ENCODE results near the gene MAVS.

MAVS gene

GRCh38 chr20:3914446-3914845 lies 67.8 kb downstream of the MAVS start:
- H3K4me1 Mint-ChIP-seq (ENCODE audit: low read depth) = peaks cover 52% of the 10 kb centered on the region
- peak overlapping the region; percentile 71 for H3K27ac Mint-ChIP-seq
- H3K36me3 Mint-ChIP-seq (ENCODE audit: low read depth) = peaks cover 94% of the 10 kb centered on the region
- DNase-seq = no peak
- no peaks in the 10 kb centered on the region for H3K27me3 Mint-ChIP-seq
- H3K9me3 Mint-ChIP-seq = no peaks in the 10 kb centered on the region
- no peak overlapping the region for H3K4me3 Mint-ChIP-seq

DNA sequence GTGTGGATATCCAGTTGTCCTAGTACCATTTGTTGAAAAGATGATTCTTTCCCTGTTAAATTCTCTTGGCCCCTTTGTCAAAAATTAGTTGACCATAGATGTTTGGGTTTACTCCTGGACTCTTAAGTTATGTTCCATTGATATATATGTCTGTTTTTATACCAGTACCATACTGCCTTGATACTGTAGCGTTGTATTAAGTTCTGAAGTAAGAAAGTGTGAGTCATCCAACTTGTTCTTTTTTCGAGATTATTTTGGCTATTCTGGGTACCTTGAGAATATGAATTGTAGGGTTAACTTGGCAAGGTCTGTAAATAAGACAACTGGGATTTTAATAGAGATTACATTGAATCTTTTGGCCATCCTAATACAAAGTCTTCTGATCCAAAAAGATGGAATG lies 69.1 kb downstream of the MAVS start:
- no peak for DNase-seq
- Mint-ChIP-seq H3K4me3 (no peak overlapping the region), H3K36me3 (ENCODE audit: low read depth) (peaks cover 93% of the 10 kb centered on the region), H3K27ac (peak overlapping the region; percentile 66), H3K4me1 (ENCODE audit: low read depth) (peaks cover 44% of the 10 kb centered on the region), H3K9me3 (no peaks in the 10 kb centered on the region), H3K27me3 (no peaks in the 10 kb centered on the region)

- Mint-ChIP-seq H3K36me3 (ENCODE audit: low read depth) (peaks cover 91% of the 10 kb centered on the region), H3K27me3 (no peaks in the 10 kb centered on the region), H3K27ac (peak overlapping the region; percentile 75), H3K4me3 (no peak overlapping the region), H3K4me1 (ENCODE audit: low read depth) (peaks cover 42% of the 10 kb centered on the region), H3K9me3 (no peaks in the 10 kb centered on the region)
- DNase-seq = no peak
Observed at GRCh38 chr20:3916364-3916763, 69.7 kb downstream of the MAVS start.

DNA sequence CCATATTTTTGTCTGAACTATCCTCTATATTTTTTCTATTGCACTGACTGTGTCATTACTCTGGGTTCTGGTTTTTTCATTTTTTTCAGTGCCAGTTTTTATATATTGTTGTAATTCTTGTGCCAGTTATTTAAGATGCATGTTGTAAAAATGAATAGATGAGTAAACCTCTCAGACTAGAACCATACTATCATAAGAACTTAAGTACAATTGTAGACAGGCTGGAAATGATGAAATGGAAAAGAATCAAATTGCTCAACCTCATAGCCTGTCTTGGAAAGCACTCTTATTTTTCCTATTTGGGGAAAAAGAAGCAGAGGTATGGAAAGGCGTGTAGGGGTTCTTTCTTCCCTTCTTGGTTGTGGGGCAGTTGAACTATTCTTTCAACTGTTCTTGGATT lies 72.7 kb downstream of the MAVS start:
- Mint-ChIP-seq H3K27ac (peak overlapping the region; percentile 67), H3K4me3 (no peak overlapping the region), H3K4me1 (ENCODE audit: low read depth) (peaks cover 57% of the 10 kb centered on the region), H3K9me3 (no peaks in the 10 kb centered on the region), H3K27me3 (no peaks in the 10 kb centered on the region), H3K36me3 (ENCODE audit: low read depth) (peaks cover 95% of the 10 kb centered on the region)
- no peak for DNase-seq

GRCh38 chr20:3922223-3922982 lies 75.8 kb downstream of the MAVS start:
- DNase-seq = no peak
- no peaks in the 10 kb centered on the region for H3K27me3 Mint-ChIP-seq
- no peak overlapping the region for H3K4me3 Mint-ChIP-seq
- H3K27ac Mint-ChIP-seq = peak overlapping the region; percentile 62
- H3K36me3 Mint-ChIP-seq (ENCODE audit: low read depth) = peaks cover 91% of the 10 kb centered on the region
- no peaks in the 10 kb centered on the region for H3K9me3 Mint-ChIP-seq
- H3K4me1 Mint-ChIP-seq (ENCODE audit: low read depth) = peaks cover 56% of the 10 kb centered on the region

DNA sequence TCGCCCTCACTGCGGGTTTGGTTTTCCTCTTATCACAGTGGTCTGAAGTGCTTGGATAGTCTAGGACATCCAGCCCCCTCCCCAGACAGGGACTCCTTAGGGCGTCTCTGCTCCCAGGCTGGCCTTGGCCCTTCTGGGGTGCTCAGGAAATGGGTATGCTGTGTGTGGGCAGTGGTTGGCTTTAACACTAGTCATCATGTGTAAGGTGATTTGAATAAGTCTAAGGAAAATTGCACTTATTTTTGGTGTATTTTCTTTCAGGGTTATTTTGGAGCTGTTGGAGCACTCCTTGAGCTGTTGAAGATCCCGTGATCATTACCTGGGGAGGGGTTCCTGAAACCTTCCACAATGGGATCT lies 76.3 kb downstream of the MAVS start:
- Mint-ChIP-seq H3K36me3 (ENCODE audit: low read depth) (peaks cover 90% of the 10 kb centered on the region), H3K4me1 (ENCODE audit: low read depth) (peaks cover 56% of the 10 kb centered on the region), H3K9me3 (no peaks in the 10 kb centered on the region), H3K27me3 (no peaks in the 10 kb centered on the region), H3K27ac (peak overlapping the region; percentile 62), H3K4me3 (no peak overlapping the region)
- DNase-seq = no peak

DNA sequence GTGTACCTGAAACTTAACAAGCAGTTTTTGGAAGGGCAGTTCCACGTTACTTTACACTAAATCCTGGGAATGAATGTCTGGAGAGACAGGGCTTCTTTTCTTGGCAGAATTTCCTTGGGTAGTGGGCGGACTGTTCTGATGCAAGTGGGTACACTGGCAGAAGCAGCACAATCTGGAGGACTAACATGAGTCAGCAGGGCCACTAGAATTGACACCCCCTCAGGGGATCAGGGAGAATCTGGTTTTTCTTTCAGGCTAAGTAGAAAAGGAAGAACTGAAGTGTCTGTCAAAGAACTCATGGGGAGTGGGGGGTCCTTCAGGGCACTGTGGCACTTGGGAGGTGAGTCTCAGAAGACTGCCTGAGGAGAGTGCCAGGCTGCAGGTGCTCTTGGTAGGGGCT lies 77.2 kb downstream of the MAVS start:
- Mint-ChIP-seq H3K4me3 (no peak overlapping the region), H3K27ac (peak overlapping the region; percentile 62), H3K27me3 (no peaks in the 10 kb centered on the region), H3K4me1 (ENCODE audit: low read depth) (peaks cover 51% of the 10 kb centered on the region), H3K36me3 (ENCODE audit: low read depth) (peaks cover 86% of the 10 kb centered on the region), H3K9me3 (no peaks in the 10 kb centered on the region)
- no peak for DNase-seq

DNA sequence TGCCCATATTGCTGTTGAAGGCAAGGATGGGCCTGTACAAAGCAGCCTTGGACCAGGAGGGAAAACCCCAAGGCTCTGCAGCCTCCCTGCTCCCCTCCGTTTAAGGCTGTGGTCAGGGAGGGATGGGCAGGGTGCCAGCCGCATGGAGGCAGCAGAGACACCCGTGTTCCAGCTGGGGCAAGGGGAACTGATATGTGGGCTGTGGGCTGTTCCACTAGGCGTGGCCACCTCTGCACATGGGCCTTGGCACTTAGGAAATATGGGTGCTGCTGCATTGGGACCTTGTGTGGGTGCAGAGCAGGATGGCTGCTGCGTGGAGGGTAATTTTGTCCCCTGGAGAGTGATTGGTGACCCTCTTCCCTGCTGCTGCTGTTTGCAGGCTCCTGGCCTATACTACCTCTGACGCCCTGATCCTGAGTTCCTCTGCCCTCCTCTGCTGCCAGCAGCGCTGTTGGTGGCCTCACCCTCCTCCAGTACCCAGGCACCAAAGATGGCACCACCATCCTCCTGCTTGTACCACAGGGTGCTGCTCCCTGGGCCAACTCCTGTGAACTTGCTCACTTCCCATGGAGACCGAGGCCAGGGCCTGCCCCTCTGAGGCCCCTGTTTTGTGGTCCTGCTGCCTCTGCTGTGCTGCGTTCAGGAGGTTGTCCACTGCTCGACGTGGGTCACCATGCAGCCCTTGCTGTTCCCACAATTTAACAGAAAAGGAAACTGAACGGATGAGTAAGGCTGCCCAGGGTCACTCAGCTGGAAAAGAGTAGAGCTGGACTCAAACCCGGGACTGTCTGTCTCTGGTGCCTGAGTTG lies 77.9 kb downstream of the MAVS start:
- no peak for DNase-seq
- peak overlapping the region; percentile 62 for H3K27ac Mint-ChIP-seq
- H3K27me3 Mint-ChIP-seq = no peaks in the 10 kb centered on the region
- no peaks in the 10 kb centered on the region for H3K9me3 Mint-ChIP-seq
- H3K36me3 Mint-ChIP-seq (ENCODE audit: low read depth) = peaks cover 79% of the 10 kb centered on the region
- H3K4me3 Mint-ChIP-seq = no peak overlapping the region
- H3K4me1 Mint-ChIP-seq (ENCODE audit: low read depth) = peaks cover 46% of the 10 kb centered on the region

DNA sequence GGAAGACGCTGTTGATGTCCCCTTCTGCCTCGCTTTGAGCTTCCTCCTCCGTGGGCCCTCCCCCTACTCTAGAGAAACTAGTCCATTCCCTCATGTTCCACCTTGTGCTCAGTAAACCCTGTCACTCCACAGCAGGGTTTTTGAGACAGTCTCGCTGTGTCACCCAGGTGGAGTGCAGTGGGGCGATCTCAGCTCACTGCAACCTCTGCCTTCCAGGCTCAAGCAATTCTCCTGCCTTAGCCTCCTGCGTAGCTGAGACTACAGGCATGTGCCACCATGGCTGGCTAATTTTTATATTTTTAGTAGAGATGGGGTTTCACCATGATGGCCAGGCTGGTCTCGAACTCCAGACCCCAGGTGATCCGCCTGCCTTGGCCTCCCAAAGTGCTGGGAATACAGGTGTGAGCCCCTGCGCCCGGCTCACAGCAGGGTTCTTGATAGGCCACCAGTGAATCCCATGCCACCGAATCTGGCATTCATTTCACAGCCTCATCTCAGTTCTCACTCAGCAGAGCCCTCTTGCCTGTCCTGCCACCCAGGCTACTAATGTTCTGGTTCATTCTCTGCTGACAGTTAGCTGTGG lies 78.6 kb downstream of the MAVS start:
- Mint-ChIP-seq H3K4me3 (no peak overlapping the region), H3K9me3 (no peaks in the 10 kb centered on the region), H3K4me1 (ENCODE audit: low read depth) (peaks cover 51% of the 10 kb centered on the region), H3K27me3 (no peaks in the 10 kb centered on the region), H3K36me3 (ENCODE audit: low read depth) (peaks cover 72% of the 10 kb centered on the region), H3K27ac (peak overlapping the region; percentile 62)
- DNase-seq = no peak
